Keratinocyte (primary cell): ENCODE results near the gene OVCH2.

Experiments used
- EZH2 ChIP-seq: IDR thresholded peaks from one replicate; pipeline ENCODE4 v1.6.1; 2012; ENCODE audit warnings: inconsistent platforms, mild to moderate bottlenecking, low read length, moderate library complexity
- TF ChIP-seq, protein P1 (sequence below), 3 experiments: IDR thresholded peaks in 1 of 3; conservative IDR thresholded peaks in 1 of 3; optimal IDR thresholded peaks in 1 of 3; 2 replicates in 2 of 3; 3 replicates in 1 of 3; pipeline versions ENCODE3 to v1.5.1; 2011; ENCODE audit warnings: low read length in 3 of 3, mild to moderate bottlenecking in 3 of 3, moderate library complexity in 2 of 3, control low read depth in 1 of 3, inconsistent platforms in 1 of 3; ENCODE audit not compliant: insufficient read depth in 2 of 3; ENCODE audit errors: extremely low read depth in 1 of 3

GRCh38 chr11:7691759-7692350, 14.4 kb downstream of the OVCH2 start:
- TF ChIP-seq, protein P1, sequence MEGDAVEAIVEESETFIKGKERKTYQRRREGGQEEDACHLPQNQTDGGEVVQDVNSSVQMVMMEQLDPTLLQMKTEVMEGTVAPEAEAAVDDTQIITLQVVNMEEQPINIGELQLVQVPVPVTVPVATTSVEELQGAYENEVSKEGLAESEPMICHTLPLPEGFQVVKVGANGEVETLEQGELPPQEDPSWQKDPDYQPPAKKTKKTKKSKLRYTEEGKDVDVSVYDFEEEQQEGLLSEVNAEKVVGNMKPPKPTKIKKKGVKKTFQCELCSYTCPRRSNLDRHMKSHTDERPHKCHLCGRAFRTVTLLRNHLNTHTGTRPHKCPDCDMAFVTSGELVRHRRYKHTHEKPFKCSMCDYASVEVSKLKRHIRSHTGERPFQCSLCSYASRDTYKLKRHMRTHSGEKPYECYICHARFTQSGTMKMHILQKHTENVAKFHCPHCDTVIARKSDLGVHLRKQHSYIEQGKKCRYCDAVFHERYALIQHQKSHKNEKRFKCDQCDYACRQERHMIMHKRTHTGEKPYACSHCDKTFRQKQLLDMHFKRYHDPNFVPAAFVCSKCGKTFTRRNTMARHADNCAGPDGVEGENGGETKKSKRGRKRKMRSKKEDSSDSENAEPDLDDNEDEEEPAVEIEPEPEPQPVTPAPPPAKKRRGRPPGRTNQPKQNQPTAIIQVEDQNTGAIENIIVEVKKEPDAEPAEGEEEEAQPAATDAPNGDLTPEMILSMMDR (optimal IDR thresholded peaks at IDR 0.05 in 1 of 3, IDR thresholded peaks at IDR 0.05 in 1 of 3, conservative IDR thresholded peaks at IDR 0.05 in 1 of 3; ENCODE audit: extremely low read depth in 1 of 3, insufficient read depth in 2 of 3, low read length in 3 of 3): no peak
- no peak for TF ChIP-seq EZH2
